HuH-7.5 (cell line): Measurements from ENCODE around the gene IFNG.
"Not testable (repeated sequence)": the region's sequence is repeated elsewhere in the genome, so short reads cannot be mapped to it uniquely, and the experiment has no call there.

Source experiments
- DNase-seq: peaks from one replicate; pipeline ENCODE4 v3.0.0; 2011; ENCODE audit warnings: low spot score

The IFNG gene

DNA sequence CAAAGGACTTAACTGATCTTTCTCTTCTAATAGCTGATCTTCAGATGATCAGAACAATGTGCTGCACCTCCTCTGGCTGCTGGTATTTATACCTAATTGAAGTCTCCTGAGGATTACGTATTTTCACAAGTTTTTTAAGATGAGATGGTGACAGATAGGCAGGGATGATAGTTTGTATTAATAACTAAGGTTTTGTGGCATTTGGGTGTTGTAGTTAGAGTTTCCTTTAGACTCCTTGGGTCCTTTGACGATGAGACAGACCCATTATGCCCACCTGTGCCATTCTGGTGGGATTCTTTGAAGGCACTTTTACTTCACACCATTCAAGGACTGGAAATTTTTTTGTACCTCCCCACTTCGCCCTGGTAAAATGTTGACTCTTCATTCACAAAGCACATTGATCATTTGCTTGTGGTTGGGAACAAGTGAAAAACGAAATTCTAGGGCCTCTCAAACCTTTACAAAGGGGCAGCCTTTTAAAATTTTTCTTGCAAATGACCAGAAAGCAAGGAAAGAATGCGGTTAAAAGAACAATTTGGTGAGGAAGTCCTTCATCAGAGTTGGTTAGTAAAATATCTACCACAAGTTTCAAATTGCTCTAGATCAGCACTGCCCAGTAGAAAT is at the start of gene IFNG:
TSS of gene IFNG (minus strand) at position 60 of the 624 bp plus-strand sequence. CDS start 125 bp downstream, outside the sequence.
- DNase-seq = no peak

- not testable (repeated sequence) for DNase-seq
Measured at GRCh38 chr12:68209048-68209728, 49.6 kb upstream of the IFNG start.

- no peak for DNase-seq
Measured at GRCh38 chr12:68207276-68207675, 47.7 kb upstream of the IFNG start.

- no peak for DNase-seq
Measured at GRCh38 chr12:68206446-68206845, 46.9 kb upstream of the IFNG start.

GRCh38 chr12:68203460-68203875 is 43.9 kb upstream of the IFNG start:
- DNase-seq = no peak

- no peak for DNase-seq
Measured at GRCh38 chr12:68200854-68201253, 41.3 kb upstream of the IFNG start.

DNA sequence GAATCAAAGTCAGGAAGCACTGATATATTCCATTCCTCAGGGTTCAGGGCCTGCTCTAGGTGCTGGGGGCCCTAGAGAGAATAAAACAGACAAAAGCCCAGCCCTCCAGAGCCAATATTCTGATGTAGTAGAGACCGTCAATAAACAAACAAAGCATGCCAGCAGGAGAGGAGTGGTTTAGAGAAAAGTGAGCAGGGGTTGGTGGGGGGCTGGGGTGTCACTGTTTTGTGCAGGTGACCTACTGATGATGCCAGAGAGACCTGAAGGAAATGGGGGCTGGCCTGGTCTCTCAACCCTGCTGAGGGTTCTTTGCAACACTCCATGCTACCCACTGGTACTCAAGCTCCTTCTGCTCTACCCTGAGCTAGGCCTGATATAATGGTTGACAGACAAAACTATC is 39.6 kb upstream of the IFNG start:
- DNase-seq = no peak

GRCh38 chr12:68198507-68199086 is 39.1 kb upstream of the IFNG start:
- no peak for DNase-seq

DNA sequence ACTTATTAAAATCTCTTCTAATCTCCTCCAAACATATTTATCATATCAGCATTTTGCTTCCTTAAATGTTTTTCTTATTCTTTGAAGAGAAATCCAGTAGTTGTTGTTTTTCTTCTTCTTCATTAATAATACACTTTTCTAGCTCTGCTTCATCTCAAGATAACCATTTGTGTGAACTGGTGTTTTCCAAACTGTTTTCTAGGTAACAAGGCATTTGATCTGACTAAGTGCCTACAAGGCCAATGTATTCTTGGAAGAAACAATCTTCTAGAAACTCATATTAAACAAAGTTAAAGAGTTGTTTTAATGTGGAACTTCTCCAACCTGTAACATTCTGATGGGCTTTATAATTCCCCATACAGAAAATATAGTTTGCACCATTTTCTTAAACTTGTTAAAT is 30.8 kb upstream of the IFNG start:
- no peak for DNase-seq

GRCh38 chr12:68189821-68190242 is 30.3 kb upstream of the IFNG start:
- no peak for DNase-seq

GRCh38 chr12:68185598-68185997 is 26.1 kb upstream of the IFNG start:
- no peak for DNase-seq

DNA sequence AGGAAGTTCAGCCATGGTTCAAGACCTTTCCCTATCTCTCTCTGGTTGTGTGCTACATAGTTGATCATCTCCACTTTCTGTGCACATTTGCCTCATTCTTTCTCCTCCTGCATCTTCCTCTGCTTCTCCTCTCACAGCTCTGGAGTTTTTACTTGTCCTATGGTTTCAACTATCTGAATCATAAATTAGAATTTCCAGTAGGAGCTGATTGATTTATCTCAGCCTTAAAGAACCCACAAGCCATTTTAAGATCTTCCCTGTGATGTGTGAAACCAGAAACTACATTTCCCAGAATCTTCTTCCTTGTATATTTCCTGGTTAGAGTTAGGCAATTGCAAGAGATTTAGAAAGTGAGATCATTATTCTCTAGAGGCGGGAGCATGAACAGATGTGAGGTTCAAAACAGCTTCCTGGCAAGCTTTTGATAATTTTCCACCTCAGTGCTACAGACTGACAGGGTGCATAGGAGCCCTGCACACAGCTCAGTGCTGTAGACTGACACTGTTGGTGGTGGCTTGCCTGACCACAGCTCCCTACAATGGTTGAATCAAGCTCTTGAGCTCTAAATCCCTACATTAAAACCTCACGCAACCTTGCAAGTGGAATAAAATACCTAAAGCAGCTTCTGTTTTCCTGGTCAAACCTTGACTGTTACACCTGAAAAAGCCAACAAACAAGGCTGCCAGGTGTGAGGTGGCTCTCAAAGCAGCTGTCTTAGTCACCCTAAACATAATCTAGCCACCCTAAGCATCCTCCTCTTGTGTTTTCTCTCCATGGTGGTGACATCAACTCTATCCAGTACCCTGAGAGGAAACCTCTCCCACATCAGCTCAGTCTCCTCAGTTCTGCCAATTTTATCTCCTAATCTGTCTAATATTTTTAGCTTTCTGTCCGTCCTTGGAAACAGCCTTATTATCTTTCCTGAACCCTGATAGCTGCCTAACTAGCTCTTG is 21.5 kb upstream of the IFNG start:
- DNase-seq = no peak

DNA sequence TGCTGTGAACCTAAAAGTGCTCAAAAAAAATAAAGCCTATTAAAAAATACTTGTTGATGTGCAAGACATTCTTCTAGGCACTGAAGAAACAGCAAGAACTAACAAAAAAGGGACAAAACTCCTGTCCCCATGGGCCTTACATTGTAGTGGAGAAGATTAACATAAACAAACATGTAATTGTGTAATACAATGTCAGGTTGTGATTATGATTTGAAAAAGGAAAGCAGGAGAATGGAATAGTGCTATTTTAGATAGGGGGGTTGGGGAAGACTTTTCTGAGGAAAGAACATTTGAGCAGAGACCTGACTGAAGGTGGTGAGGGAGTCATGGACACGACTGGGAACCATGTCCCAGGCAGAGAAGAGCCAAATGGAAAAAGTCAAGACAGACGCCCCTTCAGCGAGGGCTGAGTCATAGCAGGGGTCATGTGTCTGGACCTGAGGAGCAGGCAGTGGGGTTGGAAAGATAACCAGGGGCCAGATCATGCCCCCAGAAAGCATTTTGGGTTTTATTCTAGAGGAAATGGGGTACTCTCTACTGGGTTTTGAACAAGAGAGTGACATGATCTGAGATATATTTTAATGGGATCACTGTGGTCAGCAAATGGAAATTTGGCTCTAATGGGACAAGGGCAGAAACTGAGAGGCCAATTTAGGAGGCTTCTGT is 19.4 kb upstream of the IFNG start:
- no peak for DNase-seq

GRCh38 chr12:68178184-68178583 is 18.6 kb upstream of the IFNG start:
- DNase-seq = no peak

- DNase-seq = no peak
Measured at GRCh38 chr12:68177562-68177961, 18.0 kb upstream of the IFNG start.

DNA sequence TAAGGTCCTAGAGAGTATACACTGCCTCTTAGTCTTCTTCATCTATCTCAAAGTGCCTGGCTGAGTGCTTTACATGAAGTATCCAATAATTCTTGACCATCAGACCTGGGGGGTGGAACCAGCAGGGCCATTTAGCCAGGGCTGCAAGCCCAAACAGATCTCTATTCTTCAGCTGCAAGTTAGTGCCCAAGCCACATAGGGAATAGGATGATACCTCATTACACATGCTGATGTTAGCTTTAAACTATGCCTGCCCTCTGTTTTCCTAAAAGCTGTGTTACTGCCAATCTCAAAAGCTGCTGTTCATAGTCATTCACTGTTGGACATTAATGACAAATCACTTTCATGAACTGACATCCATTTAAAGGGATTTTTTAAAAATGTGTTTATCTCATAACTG is 16.7 kb upstream of the IFNG start:
- DNase-seq = no peak

GRCh38 chr12:68175557-68176061 is 16.1 kb upstream of the IFNG start:
- no peak for DNase-seq

GRCh38 chr12:68174761-68175160 is 15.2 kb upstream of the IFNG start:
- DNase-seq = not testable (repeated sequence)

DNA sequence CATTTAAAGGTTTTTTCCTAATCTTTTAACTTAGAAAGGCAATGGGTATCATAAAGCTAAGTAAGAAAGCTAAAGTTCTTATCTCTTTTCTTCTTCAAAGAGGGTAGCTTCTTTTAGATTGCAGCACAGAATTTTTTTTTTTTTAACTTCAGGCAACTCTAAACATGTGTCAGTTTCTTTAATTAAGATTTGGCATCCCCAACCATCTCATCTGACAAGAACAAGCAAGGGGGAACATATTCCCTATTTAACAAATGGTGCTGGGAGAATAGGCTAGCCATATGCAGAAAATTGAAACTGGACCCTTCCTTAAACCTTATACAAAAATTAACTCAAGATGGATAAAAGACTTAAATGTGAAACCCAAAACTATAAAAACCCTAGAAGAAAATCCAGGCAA is 14.3 kb upstream of the IFNG start:
- DNase-seq = no peak

DNA sequence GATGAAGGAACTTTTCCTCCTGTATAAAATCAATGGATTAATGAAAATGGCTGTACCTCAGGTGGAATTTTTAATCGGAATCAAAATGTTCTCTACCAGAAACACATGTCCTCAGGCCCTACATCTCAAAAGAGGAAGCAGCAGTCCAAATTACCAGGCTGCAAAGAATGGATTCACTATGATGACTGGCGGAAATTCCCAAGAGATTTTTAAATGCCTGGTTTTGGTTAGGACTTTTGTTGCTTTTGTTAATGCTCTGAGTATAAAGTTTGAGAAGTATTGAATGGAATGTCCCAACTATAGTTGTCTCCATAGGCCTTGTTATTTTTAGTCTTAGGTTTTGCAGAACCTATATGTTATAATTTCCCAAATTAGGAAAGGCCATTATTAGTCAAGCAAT is 11.2 kb upstream of the IFNG start:
- no peak for DNase-seq

- no peak for DNase-seq
Measured at GRCh38 chr12:68169213-68169889, 9.8 kb upstream of the IFNG start.
